Measurements from ENCODE around the gene PHF14. TPM values are rescaled to one million over a fixed set of nuclear protein-coding genes. Genes with fewer than 3 reads are reported as not detected.

PHF14 gene
- total RNA-seq, 6 donors from 2014 or later, result 19.0 to 85.9 (median 24.0) TPM

DNA sequence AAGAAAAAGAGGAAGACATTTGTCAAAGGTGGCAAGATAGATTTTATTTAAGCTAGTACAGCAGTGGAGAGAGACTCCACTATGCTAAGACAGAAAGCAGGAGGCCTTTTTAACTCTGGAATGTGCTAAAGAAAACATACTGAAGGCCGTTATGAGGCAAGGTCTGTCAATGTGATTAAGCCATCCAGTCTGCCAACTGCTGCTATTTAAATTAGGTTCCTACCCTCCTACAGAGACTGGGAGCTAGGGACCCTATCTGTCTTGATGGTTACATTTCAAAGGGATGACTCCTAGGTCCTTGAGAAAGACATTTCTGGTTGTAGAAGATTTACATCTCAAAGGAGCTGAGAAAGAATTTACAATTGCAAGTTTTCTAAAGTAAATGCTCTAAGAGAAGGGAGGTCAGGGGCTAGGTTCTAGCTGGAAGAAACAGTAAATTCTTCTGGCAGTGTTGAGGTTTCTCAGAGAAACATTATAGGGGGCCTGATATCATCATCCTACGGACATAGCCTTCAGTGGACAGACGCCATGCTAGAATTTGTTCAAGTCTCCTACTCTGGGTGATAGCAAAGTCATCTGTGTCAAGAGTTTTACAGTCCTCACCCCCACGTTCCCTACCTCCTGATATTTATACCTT lies 211.6 kb downstream of the PHF14 start:
- WGBS, 2 donors, result 70 to 76% methylated on average over 4 of the region's 4 CpGs
- Histone ChIP-seq H3K9me3 (no peaks in the 10 kb centered on the region), H3K4me1 (no peaks in the 10 kb centered on the region), H3K4me3 (no peak overlapping the region), H3K36me3 (no peaks in the 10 kb centered on the region), H3K27ac (no peak overlapping the region), H3K27me3 (no peaks in the 10 kb centered on the region)
- no peak for ATAC-seq (ENCODE audit: low FRiP score in 2 of 2)
- DNase-seq, result no peak
- no peak for TF ChIP-seq EP300 (IDR thresholded peaks at IDR 0.05)
- TF ChIP-seq POLR2A (IDR thresholded peaks at IDR 0.05), result no peak
- TF ChIP-seq POLR2AphosphoS5 (IDR thresholded peaks at IDR 0.05), result no peak
- TF ChIP-seq, protein P1, sequence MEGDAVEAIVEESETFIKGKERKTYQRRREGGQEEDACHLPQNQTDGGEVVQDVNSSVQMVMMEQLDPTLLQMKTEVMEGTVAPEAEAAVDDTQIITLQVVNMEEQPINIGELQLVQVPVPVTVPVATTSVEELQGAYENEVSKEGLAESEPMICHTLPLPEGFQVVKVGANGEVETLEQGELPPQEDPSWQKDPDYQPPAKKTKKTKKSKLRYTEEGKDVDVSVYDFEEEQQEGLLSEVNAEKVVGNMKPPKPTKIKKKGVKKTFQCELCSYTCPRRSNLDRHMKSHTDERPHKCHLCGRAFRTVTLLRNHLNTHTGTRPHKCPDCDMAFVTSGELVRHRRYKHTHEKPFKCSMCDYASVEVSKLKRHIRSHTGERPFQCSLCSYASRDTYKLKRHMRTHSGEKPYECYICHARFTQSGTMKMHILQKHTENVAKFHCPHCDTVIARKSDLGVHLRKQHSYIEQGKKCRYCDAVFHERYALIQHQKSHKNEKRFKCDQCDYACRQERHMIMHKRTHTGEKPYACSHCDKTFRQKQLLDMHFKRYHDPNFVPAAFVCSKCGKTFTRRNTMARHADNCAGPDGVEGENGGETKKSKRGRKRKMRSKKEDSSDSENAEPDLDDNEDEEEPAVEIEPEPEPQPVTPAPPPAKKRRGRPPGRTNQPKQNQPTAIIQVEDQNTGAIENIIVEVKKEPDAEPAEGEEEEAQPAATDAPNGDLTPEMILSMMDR (IDR thresholded peaks at IDR 0.05), result no peak

DNA sequence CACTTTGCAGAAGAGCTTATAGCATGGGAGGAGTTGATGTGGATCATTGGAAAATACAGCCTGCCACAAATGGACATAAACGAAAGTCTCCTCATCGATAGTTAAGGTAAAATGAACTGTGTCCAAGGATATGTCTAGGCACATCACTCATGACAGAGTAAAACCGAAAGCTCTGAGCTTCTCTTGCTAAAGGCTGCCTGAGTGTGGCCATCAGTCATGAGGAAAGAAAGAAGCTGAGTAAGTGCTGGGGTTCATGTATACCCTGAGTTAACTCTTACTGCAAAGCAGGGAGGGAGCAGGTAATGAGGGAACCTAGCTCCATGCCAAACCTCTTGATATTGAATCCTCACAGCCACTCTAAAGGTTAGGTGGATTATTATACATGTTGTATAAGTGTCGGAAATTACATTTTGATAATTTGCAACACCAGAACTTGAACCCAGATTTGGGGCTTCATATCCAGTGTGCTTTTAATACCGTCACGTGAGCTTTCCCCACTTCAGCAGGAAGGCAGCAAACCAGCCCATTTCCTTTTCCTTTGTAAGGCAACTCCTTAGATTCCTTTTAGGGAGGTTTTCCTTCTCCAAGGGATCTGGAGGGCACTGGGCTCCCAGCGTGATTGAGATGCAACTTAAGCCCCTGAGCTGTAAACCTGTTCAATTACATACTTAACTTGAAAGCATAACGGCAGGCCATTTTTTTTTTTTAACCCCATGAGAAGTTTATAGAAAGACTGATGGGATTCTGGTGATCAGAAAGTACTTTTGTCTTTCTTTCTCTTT lies 215.0 kb downstream of the PHF14 start:
- ATAC-seq (ENCODE audit: low FRiP score in 2 of 2), result no peak
- Histone ChIP-seq H3K27ac (no peak overlapping the region), H3K27me3 (no peaks in the 10 kb centered on the region), H3K4me1 (peaks cover 0 to 14% (median 4%) of the 10 kb centered on the region in 4 donors), H3K9me3 (no peaks in the 10 kb centered on the region), H3K4me3 (no peak overlapping the region), H3K36me3 (no peaks in the 10 kb centered on the region)
- TF ChIP-seq EP300 (IDR thresholded peaks at IDR 0.05) (no peak), POLR2A (IDR thresholded peaks at IDR 0.05) (no peak), POLR2AphosphoS5 (IDR thresholded peaks at IDR 0.05) (no peak)
- TF ChIP-seq, protein P1 (IDR thresholded peaks at IDR 0.05), result no peak
- no peak for DNase-seq
- 71 to 74% methylated on average over 8 of the region's 8 CpGs for WGBS, 2 donors

DNA sequence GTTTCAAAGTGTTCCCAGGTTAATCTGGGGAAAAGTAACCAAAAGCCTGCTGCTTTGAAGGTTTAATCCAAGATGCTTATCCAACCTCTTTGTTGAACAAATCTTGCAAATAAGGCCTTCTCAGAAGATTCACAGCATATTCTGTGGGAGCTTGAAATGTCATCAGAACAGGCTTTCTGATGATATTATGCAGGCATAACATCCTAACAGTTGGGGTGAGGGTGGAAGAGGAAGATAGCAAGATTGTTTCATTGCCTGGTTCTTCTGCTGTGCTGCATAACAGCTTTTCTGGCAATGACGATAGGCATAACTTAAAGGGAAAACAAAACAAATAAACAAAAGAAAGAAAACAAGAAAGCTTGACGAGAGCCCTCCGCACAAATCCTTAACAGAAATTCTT lies 217.4 kb downstream of the PHF14 start:
- 69 to 84% methylated on average over 3 of the region's 3 CpGs for WGBS, 2 donors
- TF ChIP-seq POLR2A (IDR thresholded peaks at IDR 0.05) (no peak), EP300 (IDR thresholded peaks at IDR 0.05) (no peak), POLR2AphosphoS5 (IDR thresholded peaks at IDR 0.05) (no peak)
- TF ChIP-seq, protein P1 (IDR thresholded peaks at IDR 0.05), result no peak
- H3K36me3 ChIP-seq, result no peaks in the 10 kb centered on the region
- H3K27ac ChIP-seq, result no peak overlapping the region
- H3K4me1 ChIP-seq, result peaks cover 0 to 21% (median 8%) of the 10 kb centered on the region in 4 donors
- H3K27me3 ChIP-seq, result no peaks in the 10 kb centered on the region
- no peaks in the 10 kb centered on the region for H3K9me3 ChIP-seq
- ATAC-seq (ENCODE audit: low FRiP score in 2 of 2) (no peak), DNase-seq (no peak)
- H3K4me3 ChIP-seq, result no peak overlapping the region

DNA sequence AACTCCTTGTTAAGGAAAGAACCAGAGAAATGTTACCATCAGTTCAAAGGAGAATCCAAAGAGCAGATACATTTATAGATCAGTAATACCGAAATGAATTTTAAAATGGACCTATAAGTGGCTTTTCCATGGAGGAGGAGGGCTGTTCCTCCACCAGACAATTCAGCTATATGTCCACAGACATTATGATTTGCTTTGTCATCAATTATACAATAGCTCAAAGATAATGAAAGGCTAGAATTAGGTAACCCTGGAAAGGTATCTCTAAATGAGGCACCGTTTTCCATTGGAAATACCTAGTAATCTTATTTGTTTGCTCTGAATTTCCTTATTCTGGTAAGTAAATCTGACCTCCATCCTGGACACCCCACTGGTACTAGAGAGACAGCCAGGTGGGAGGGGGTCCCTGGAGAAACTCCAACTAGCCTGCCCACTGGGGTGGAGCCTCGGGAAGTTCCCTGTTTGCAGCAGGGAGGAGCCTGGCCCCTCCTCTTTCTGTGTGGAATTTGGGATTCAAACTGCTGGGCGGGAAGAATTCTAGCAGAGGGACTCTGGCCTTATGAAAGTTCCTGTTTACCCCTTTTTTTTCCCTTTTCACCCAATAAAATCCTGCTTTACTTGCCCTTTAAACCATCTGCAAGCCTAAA lies 218.0 kb downstream of the PHF14 start:
- no peak overlapping the region for H3K27ac ChIP-seq
- no peaks in the 10 kb centered on the region for H3K9me3 ChIP-seq
- ATAC-seq (ENCODE audit: low FRiP score in 2 of 2) (no peak), DNase-seq (no peak)
- H3K4me3 ChIP-seq, result no peak overlapping the region
- WGBS, 2 donors, result 48 to 72% methylated on average over 4 of the region's 4 CpGs
- H3K4me1 ChIP-seq, result peaks cover 0 to 27% (median 8%) of the 10 kb centered on the region in 4 donors
- TF ChIP-seq POLR2A (IDR thresholded peaks at IDR 0.05), result no peak
- no peak for TF ChIP-seq EP300 (IDR thresholded peaks at IDR 0.05)
- TF ChIP-seq POLR2AphosphoS5 (IDR thresholded peaks at IDR 0.05), result no peak
- TF ChIP-seq, protein P1 (IDR thresholded peaks at IDR 0.05), result no peak
- H3K36me3 ChIP-seq, result no peaks in the 10 kb centered on the region
- no peaks in the 10 kb centered on the region for H3K27me3 ChIP-seq
